Keratinocyte (primary cell): ENCODE measurements around the gene SPACA7. TPM values are rescaled to one million over a fixed set of nuclear protein-coding genes. Genes with fewer than 3 reads are reported as not detected.

ENCODE experiments used
- DNase-seq: peaks from one replicate; pipeline ENCODE4 v3.0.0-alpha.2; 2011; ENCODE audit warnings: low read depth, missing footprints, low spot score
- FAIRE-seq: peaks from 2 replicates; lab custom pipeline; 2011; peaks lifted over from hg19 to GRCh38; lab: Jason Lieb, UNC
- H2AFZ ChIP-seq: 2 replicates; pipeline ENCODE4 v1.6.0; 2012; ENCODE audit warnings: low read length, control low read depth, inconsistent platforms; ENCODE audit not compliant: control insufficient read depth
- H3K27ac ChIP-seq: 2 replicates; pipeline ENCODE4 v1.5.1; 2011; ENCODE audit warnings: low read length; ENCODE audit not compliant: control insufficient read depth, insufficient read depth
- H3K27me3 ChIP-seq: 3 replicates; pipeline ENCODE4 v1.6.0; 2011; ENCODE audit warnings: low read length; ENCODE audit not compliant: control insufficient read depth, insufficient read depth; ENCODE audit errors: extremely low read depth
- H3K36me3 ChIP-seq, 2 experiments: 2 replicates in 1 of 2; 3 replicates in 1 of 2; pipeline ENCODE4 v1.5.1; 2011; ENCODE audit warnings: low read length in 2 of 2, mild to moderate bottlenecking in 1 of 2; ENCODE audit not compliant: control insufficient read depth in 2 of 2, insufficient read depth in 2 of 2; ENCODE audit errors: extremely low read depth in 1 of 2
- H3K4me1 ChIP-seq: 3 replicates; pipeline ENCODE4 v1.5.1; 2011; ENCODE audit warnings: low read length; ENCODE audit not compliant: control insufficient read depth, insufficient read depth; ENCODE audit errors: extremely low read depth
- H3K4me2 ChIP-seq: 3 replicates; pipeline ENCODE4 v1.6.0; 2011; ENCODE audit warnings: low read depth, low read length; ENCODE audit not compliant: control insufficient read depth, insufficient read depth; ENCODE audit errors: extremely low read depth
- H3K4me3 ChIP-seq, 3 experiments: fragments of 200-600 bp in 1 of 3; sonication (generic) in 1 of 3; 2 replicates in 2 of 3; 3 replicates in 1 of 3; pipeline ENCODE4 v1.5.1; 2011 to 2016; ENCODE audit warnings: low read length in 3 of 3, mild to moderate bottlenecking in 3 of 3, control low read depth in 2 of 3, inconsistent platforms in 1 of 3, low read depth in 1 of 3, mixed read lengths in 1 of 3, mixed run types in 1 of 3, moderate library complexity in 1 of 3; ENCODE audit not compliant: control insufficient read depth in 2 of 3, insufficient read depth in 2 of 3; ENCODE audit errors: extremely low read depth in 1 of 3
- H3K79me2 ChIP-seq: 2 replicates; pipeline ENCODE4 v1.6.0; 2012; ENCODE audit warnings: low read length; ENCODE audit not compliant: control insufficient read depth, insufficient read depth
- H3K9ac ChIP-seq: 3 replicates; pipeline ENCODE4 v1.6.0; 2011; ENCODE audit warnings: low read length; ENCODE audit not compliant: control insufficient read depth, insufficient read depth; ENCODE audit errors: extremely low read depth
- H3K9me1 ChIP-seq: 3 replicates; pipeline ENCODE4 v1.6.0; 2011; ENCODE audit warnings: low read length; ENCODE audit not compliant: control insufficient read depth, insufficient read depth; ENCODE audit errors: extremely low read depth
- H3K9me3 ChIP-seq: 2 replicates; pipeline ENCODE4 v1.5.1; 2012; ENCODE audit warnings: low read depth, low read length; ENCODE audit not compliant: control insufficient read depth
- H4K20me1 ChIP-seq: 3 replicates; pipeline ENCODE4 v1.6.0; 2011; ENCODE audit warnings: low read length; ENCODE audit not compliant: control insufficient read depth, insufficient read depth; ENCODE audit errors: extremely low read depth
- EZH2 ChIP-seq: IDR thresholded peaks from one replicate; pipeline ENCODE4 v1.6.1; 2012; ENCODE audit warnings: inconsistent platforms, mild to moderate bottlenecking, low read length, moderate library complexity
- dilution Hi-C: fragments of 300-500 bp; cut with MboI; formaldehyde crosslinking; loops from one replicate; pipeline ENCODE4 v1.7.0; 2020; ENCODE audit warnings: low sequenced_read_pairs; ENCODE audit not compliant: extremely low pct_ligation_motif_present
- polyA plus RNA-seq, 5 experiments: library from polyadenylated mRNA; depleted of rRNA in 3 of 5; stranded (reverse) in 3 of 5; stranded (forward) in 1 of 5; unstranded in 1 of 5; fragments of >200 nt; gene quantifications; 1 replicate in 1 of 5; 2 replicates in 3 of 5; 3 replicates in 1 of 5; pipeline versions ENCODE4 v1.2.1 to v1.2.3, GENCODE V29; 2011 to 2012; ENCODE audit warnings: missing spikeins in 2 of 5, low read depth in 1 of 5, low replicate concordance in 1 of 5
- TF ChIP-seq, protein P1 (sequence below), 3 experiments: IDR thresholded peaks in 1 of 3; conservative IDR thresholded peaks in 1 of 3; optimal IDR thresholded peaks in 1 of 3; 2 replicates in 2 of 3; 3 replicates in 1 of 3; pipeline versions ENCODE3 to v1.5.1; 2011; ENCODE audit warnings: low read length in 3 of 3, mild to moderate bottlenecking in 3 of 3, moderate library complexity in 2 of 3, control low read depth in 1 of 3, inconsistent platforms in 1 of 3; ENCODE audit not compliant: insufficient read depth in 2 of 3; ENCODE audit errors: extremely low read depth in 1 of 3

Gene SPACA7
- polyA plus RNA-seq, 1 donor (not counting 4 experiments of a cell fraction or from before 2014, with no cell fraction given), result not detected

GRCh38 chr13:112453874-112454647, 77.9 kb downstream of the SPACA7 start:
- Histone ChIP-seq H3K9ac (no peak overlapping the region), H3K36me3 (no peaks in the 10 kb centered on the region), H3K9me1 (no peaks in the 10 kb centered on the region), H3K27me3 (peaks cover 3% of the 10 kb centered on the region), H3K9me3 (no peaks in the 10 kb centered on the region), H3K4me1 (no peaks in the 10 kb centered on the region), H4K20me1 (no peaks in the 10 kb centered on the region), H3K4me3 (no peak overlapping the region), H3K79me2 (no peaks in the 10 kb centered on the region), H3K4me2 (no peak overlapping the region), H3K27ac (no peak overlapping the region), H2AFZ (no peak overlapping the region)
- TF ChIP-seq EZH2, result no peak
- TF ChIP-seq, protein P1, sequence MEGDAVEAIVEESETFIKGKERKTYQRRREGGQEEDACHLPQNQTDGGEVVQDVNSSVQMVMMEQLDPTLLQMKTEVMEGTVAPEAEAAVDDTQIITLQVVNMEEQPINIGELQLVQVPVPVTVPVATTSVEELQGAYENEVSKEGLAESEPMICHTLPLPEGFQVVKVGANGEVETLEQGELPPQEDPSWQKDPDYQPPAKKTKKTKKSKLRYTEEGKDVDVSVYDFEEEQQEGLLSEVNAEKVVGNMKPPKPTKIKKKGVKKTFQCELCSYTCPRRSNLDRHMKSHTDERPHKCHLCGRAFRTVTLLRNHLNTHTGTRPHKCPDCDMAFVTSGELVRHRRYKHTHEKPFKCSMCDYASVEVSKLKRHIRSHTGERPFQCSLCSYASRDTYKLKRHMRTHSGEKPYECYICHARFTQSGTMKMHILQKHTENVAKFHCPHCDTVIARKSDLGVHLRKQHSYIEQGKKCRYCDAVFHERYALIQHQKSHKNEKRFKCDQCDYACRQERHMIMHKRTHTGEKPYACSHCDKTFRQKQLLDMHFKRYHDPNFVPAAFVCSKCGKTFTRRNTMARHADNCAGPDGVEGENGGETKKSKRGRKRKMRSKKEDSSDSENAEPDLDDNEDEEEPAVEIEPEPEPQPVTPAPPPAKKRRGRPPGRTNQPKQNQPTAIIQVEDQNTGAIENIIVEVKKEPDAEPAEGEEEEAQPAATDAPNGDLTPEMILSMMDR (optimal IDR thresholded peaks at IDR 0.05 in 1 of 3, IDR thresholded peaks at IDR 0.05 in 1 of 3, conservative IDR thresholded peaks at IDR 0.05 in 1 of 3; ENCODE audit: extremely low read depth in 1 of 3, insufficient read depth in 2 of 3, low read length in 3 of 3), result no peak
- dilution Hi-C loops, result no loop called here
- DNase-seq (no peak), FAIRE-seq (no peak)

DNA sequence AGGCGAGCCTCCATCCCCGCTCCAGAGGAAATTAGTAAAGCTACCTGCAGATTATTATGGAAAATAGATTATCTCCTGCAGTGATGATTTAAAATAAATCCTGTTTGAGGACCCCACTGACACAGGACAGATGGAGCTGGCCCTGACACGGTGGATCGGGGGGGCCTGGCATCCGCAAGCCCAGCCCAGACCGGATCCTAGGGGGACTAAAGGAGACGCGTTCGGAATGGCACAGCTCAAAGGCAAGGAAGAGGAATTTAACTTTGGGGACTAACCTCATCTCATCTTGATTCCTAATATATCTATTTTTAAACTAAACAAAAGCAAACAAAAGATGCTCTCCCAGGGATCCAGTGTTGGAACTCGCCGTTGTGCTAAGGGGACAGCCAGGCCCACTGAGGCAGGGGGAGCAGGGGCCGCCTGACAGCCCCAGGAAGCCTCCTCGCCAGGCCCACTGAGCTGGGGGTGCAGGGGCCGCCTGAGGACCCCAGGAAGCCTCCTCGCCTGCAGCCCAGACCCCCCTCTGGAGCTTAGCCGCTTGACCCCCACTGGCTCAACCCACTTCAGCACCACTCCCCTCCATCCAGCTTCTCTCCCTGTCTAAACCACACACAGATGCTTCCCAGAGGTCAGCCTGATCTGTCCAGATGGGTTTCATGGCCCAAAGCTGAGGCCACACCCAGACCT, 78.6 kb downstream of the SPACA7 start:
- H3K27me3 ChIP-seq, result peaks cover 3% of the 10 kb centered on the region
- H4K20me1 ChIP-seq, result no peaks in the 10 kb centered on the region
- no peak overlapping the region for H3K4me2 ChIP-seq
- no peaks in the 10 kb centered on the region for H3K9me1 ChIP-seq
- no peak for FAIRE-seq
- no peak overlapping the region for H3K27ac ChIP-seq
- no peak overlapping the region for H3K4me3 ChIP-seq
- H3K9me3 ChIP-seq, result no peaks in the 10 kb centered on the region
- no peak overlapping the region for H3K9ac ChIP-seq
- H3K36me3 ChIP-seq, result no peaks in the 10 kb centered on the region
- no peaks in the 10 kb centered on the region for H3K79me2 ChIP-seq
- dilution Hi-C loops, result no loop called here
- no peak for TF ChIP-seq EZH2
- TF ChIP-seq, protein P1 (optimal IDR thresholded peaks at IDR 0.05 in 1 of 3, IDR thresholded peaks at IDR 0.05 in 1 of 3, conservative IDR thresholded peaks at IDR 0.05 in 1 of 3; ENCODE audit: extremely low read depth in 1 of 3, insufficient read depth in 2 of 3, low read length in 3 of 3), result no peak
- no peak for DNase-seq
- H2AFZ ChIP-seq, result no peak overlapping the region
- H3K4me1 ChIP-seq, result no peaks in the 10 kb centered on the region
